T-helper 1 cell treated with Interleukin-12 subunit alpha and Interleukin-12 subunit beta and Interleukin-4 antibody, amounts not matched to agents 30 μg/mL and 1 μg/mL, for 36 hours (primary cell): ENCODE measurements around the gene TMEM61.
"Not testable (repeated sequence)": the region's sequence is repeated elsewhere in the genome, so short reads cannot be mapped to it uniquely, and the experiment has no call there.

Experiments
- H3K27ac Mint-ChIP-seq: one replicate; pipeline ENCODE4 v1.8.0; 2021; ENCODE audit warnings: mild to moderate bottlenecking, mixed read lengths
- H3K27me3 Mint-ChIP-seq: one replicate; pipeline ENCODE4 v1.8.0; 2021; ENCODE audit warnings: low read depth, mixed read lengths
- H3K36me3 Mint-ChIP-seq: one replicate; pipeline ENCODE4 v1.8.0; 2021; ENCODE audit warnings: low read depth, mixed read lengths
- H3K4me1 Mint-ChIP-seq: one replicate; pipeline ENCODE4 v1.8.0; 2021; ENCODE audit warnings: low read depth, mixed read lengths
- H3K4me3 Mint-ChIP-seq: one replicate; pipeline ENCODE4 v1.8.0; 2021; ENCODE audit warnings: mild to moderate bottlenecking, moderate library complexity, mixed read lengths
- H3K9me3 Mint-ChIP-seq: one replicate; pipeline ENCODE4 v1.8.0; 2021; ENCODE audit warnings: mixed read lengths

The TMEM61 gene

GRCh38 chr1:54950369-54951163 is 29.9 kb upstream of the TMEM61 start:
- Mint-ChIP-seq H3K4me1 (peaks cover 13% of the 10 kb centered on the region), H3K27ac (no peak overlapping the region), H3K36me3 (no peaks in the 10 kb centered on the region), H3K9me3 (no peaks in the 10 kb centered on the region), H3K27me3 (peaks cover 18% of the 10 kb centered on the region), H3K4me3 (no peak overlapping the region)

- Mint-ChIP-seq H3K9me3 (no peaks in the 10 kb centered on the region), H3K36me3 (no peaks in the 10 kb centered on the region), H3K27me3 (peaks cover 23% of the 10 kb centered on the region), H3K4me1 (peaks cover 10% of the 10 kb centered on the region), H3K4me3 (no peak overlapping the region), H3K27ac (no peak overlapping the region)
These were observed 28.6 kb upstream of the TMEM61 start for GRCh38 chr1:54951810-54952226.

- H3K4me3 Mint-ChIP-seq, result no peak overlapping the region
- peaks cover 1% of the 10 kb centered on the region for H3K36me3 Mint-ChIP-seq
- peaks cover 32% of the 10 kb centered on the region for H3K27me3 Mint-ChIP-seq
- peaks cover 8% of the 10 kb centered on the region for H3K9me3 Mint-ChIP-seq
- no peak overlapping the region for H3K27ac Mint-ChIP-seq
- peaks cover 10% of the 10 kb centered on the region for H3K4me1 Mint-ChIP-seq
These were observed 27.3 kb upstream of the TMEM61 start for GRCh38 chr1:54952950-54953718.

GRCh38 chr1:54953846-54954245 is 26.6 kb upstream of the TMEM61 start:
- H3K27ac Mint-ChIP-seq, result no peak overlapping the region
- peaks cover 9% of the 10 kb centered on the region for H3K4me1 Mint-ChIP-seq
- H3K36me3 Mint-ChIP-seq, result peaks cover 1% of the 10 kb centered on the region
- peaks cover 37% of the 10 kb centered on the region for H3K27me3 Mint-ChIP-seq
- no peak overlapping the region for H3K4me3 Mint-ChIP-seq
- peaks cover 9% of the 10 kb centered on the region for H3K9me3 Mint-ChIP-seq

DNA sequence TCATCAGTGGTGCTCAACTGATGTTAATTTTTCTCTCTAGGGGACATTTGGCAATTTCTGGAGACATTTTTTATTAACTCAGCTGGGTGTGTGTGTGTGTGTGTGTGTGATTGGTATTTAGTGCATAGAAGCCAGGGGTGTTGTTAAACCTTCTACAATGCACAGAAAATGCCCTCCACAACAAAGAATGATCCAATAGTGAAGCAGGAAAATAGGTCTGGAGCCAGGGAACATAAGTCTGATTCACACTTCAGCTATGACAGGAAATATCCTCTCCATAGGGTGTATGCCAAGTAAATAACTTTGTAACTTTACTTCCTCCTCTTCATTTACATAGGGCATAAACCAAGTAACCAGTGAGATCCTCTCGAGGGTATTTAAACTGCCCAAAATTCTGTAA is 25.1 kb upstream of the TMEM61 start:
- peaks cover 1% of the 10 kb centered on the region for H3K36me3 Mint-ChIP-seq
- peaks cover 10% of the 10 kb centered on the region for H3K9me3 Mint-ChIP-seq
- no peak overlapping the region for H3K27ac Mint-ChIP-seq
- peaks cover 35% of the 10 kb centered on the region for H3K27me3 Mint-ChIP-seq
- peaks cover 4% of the 10 kb centered on the region for H3K4me1 Mint-ChIP-seq
- H3K4me3 Mint-ChIP-seq, result no peak overlapping the region

- Mint-ChIP-seq H3K9me3 (peaks cover 10% of the 10 kb centered on the region), H3K4me1 (no peaks in the 10 kb centered on the region), H3K4me3 (no peak overlapping the region), H3K27ac (no peak overlapping the region), H3K27me3 (peaks cover 33% of the 10 kb centered on the region), H3K36me3 (peaks cover 1% of the 10 kb centered on the region)
These were observed 23.7 kb upstream of the TMEM61 start for GRCh38 chr1:54956726-54957125.

DNA sequence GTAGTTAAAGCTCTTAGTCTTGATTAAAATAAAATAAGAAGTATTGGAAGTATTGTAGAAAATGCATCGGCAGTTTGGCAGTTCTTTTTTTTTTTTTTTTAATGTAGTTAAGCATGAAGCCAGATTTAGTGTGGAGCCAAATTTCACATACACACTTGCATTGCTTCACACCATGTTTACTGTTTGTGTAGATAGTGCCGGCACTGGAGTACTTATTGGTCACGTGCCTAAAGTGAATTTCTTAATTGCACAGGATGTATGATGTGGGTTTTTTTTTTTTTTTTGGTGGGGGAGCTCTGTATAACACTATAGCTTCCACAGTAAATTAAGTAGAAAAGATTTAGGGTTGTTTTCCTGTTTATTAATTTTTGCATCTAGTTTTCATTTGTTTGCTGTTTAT is 21.2 kb upstream of the TMEM61 start:
- Mint-ChIP-seq H3K36me3 (peaks cover 1% of the 10 kb centered on the region), H3K9me3 (peaks cover 10% of the 10 kb centered on the region), H3K4me1 (no peaks in the 10 kb centered on the region), H3K27me3 (peaks cover 33% of the 10 kb centered on the region), H3K4me3 (no peak overlapping the region), H3K27ac (no peak overlapping the region)

DNA sequence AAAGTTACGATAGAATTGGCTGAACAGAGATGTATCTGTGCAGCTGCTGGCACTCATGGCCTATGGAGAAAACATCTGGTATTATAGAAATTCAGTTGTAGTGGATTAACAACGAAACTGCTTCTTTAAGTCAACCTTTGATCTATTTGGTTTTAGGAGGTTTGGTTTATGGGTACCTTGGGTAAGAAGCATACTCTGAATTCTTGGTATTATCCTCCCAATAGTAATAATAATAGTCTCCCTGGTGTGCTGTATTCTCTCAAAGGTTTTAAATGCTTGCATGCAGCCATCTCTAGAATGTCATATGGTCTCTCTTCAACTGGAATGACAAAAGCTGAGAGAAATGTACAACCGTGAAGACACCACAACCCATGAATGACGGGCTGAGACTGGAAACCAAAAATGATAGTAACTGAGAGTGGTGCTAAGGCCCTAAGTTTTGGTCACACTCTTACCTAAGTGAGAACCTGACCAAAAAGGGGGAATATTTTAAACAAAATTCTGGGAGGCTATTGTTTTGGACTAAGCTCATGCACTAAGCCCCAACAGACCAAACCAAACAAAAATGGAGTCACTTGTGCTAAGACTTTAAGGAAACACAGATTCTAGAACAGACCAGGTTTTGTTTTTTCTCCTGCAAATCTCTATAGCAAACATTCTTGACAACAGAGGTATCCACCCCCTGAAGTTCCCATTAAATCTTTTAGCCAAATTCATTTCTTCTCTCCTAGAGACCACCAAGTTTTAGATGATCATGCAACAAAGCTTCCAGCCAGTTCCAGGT is 17.6 kb upstream of the TMEM61 start:
- H3K27ac Mint-ChIP-seq, result no peak overlapping the region
- no peak overlapping the region for H3K4me3 Mint-ChIP-seq
- peaks cover 5% of the 10 kb centered on the region for H3K9me3 Mint-ChIP-seq
- peaks cover 14% of the 10 kb centered on the region for H3K27me3 Mint-ChIP-seq
- H3K36me3 Mint-ChIP-seq, result no peaks in the 10 kb centered on the region
- H3K4me1 Mint-ChIP-seq, result peaks cover 5% of the 10 kb centered on the region

- not testable (repeated sequence) for H3K27me3 Mint-ChIP-seq, H3K4me1 Mint-ChIP-seq, H3K4me3 Mint-ChIP-seq, H3K36me3 Mint-ChIP-seq, H3K27ac Mint-ChIP-seq, H3K9me3 Mint-ChIP-seq
These were observed 16.6 kb upstream of the TMEM61 start for GRCh38 chr1:54963829-54964228.

- Mint-ChIP-seq H3K9me3 (no peaks in the 10 kb centered on the region), H3K27ac (no peak overlapping the region), H3K27me3 (peaks cover 5% of the 10 kb centered on the region), H3K4me3 (no peak overlapping the region), H3K36me3 (no peaks in the 10 kb centered on the region), H3K4me1 (peaks cover 5% of the 10 kb centered on the region)
These were observed 14.6 kb upstream of the TMEM61 start for GRCh38 chr1:54965624-54966340.

DNA sequence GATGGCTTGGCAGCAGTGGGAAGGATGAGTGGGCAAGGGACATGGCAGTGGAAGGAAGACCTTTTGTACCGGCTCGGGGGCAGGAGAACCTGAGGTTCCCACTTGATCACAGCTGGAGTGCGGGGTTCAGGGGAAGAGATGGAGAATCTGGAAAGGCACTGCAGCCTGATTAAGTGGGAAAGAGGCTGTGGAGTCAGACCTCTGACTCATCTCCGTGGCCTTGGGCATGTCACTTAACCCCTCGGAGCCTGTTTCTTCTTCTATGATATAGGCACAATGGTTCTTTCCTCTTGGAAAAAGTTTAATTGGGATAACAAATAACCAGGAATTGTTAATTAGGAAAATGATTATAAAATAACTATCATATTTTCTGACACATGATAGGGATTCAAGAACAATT is 13.1 kb upstream of the TMEM61 start:
- Mint-ChIP-seq H3K4me3 (no peak overlapping the region), H3K27ac (no peak overlapping the region), H3K4me1 (peaks cover 7% of the 10 kb centered on the region), H3K36me3 (no peaks in the 10 kb centered on the region), H3K9me3 (no peaks in the 10 kb centered on the region), H3K27me3 (peaks cover 9% of the 10 kb centered on the region)

GRCh38 chr1:54968551-54968950 is 11.9 kb upstream of the TMEM61 start:
- H3K36me3 Mint-ChIP-seq, result no peaks in the 10 kb centered on the region
- no peak overlapping the region for H3K27ac Mint-ChIP-seq
- peaks cover 16% of the 10 kb centered on the region for H3K27me3 Mint-ChIP-seq
- H3K4me1 Mint-ChIP-seq, result peaks cover 7% of the 10 kb centered on the region
- H3K4me3 Mint-ChIP-seq, result no peak overlapping the region
- H3K9me3 Mint-ChIP-seq, result no peaks in the 10 kb centered on the region

DNA sequence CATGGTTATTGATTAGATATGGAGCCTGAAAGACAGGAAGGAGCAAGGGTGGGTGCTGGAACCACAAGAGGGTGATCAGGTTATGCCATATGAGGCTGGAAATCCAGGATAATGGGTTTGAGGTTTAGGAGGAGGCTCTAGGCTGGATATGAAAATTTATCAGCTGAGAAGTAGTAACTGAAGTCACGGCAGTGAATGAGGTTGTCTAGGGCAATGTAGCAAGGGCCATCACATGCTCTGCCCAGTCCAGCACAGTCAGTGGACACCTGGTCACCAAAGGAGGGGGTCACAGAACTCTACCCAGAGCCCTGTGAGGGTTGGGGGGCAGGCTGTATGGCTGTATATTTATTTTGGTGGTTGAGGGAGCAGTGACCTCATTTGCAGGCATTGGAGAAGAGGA is 10.5 kb upstream of the TMEM61 start:
- no peak overlapping the region for H3K27ac Mint-ChIP-seq
- H3K27me3 Mint-ChIP-seq, result peaks cover 26% of the 10 kb centered on the region
- H3K36me3 Mint-ChIP-seq, result no peaks in the 10 kb centered on the region
- no peak overlapping the region for H3K4me3 Mint-ChIP-seq
- H3K9me3 Mint-ChIP-seq, result no peaks in the 10 kb centered on the region
- peaks cover 7% of the 10 kb centered on the region for H3K4me1 Mint-ChIP-seq

GRCh38 chr1:54970901-54971300 is 9.5 kb upstream of the TMEM61 start:
- Mint-ChIP-seq H3K36me3 (no peaks in the 10 kb centered on the region), H3K9me3 (no peaks in the 10 kb centered on the region), H3K27me3 (peaks cover 35% of the 10 kb centered on the region), H3K4me1 (peaks cover 5% of the 10 kb centered on the region), H3K4me3 (no peak overlapping the region), H3K27ac (no peak overlapping the region)
